Stimulated activated CD8-positive, alpha-beta memory T cell treated with anti-CD3 and anti-CD28 coated beads, Interleukin-12 subunit alpha, Interleukin-12 subunit beta, amount 100 ng/mL, for 4 hours (primary cell): ENCODE measurements around the gene CA4.
"Not testable (repeated sequence)": the region's sequence is repeated elsewhere in the genome, so short reads cannot be mapped to it uniquely, and the experiment has no call there.

Source experiments
- DNase-seq: peaks from one replicate; pipeline ENCODE4 v3.0.0-alpha.2; 2020; ENCODE audit warnings: low read depth

The CA4 gene

DNA sequence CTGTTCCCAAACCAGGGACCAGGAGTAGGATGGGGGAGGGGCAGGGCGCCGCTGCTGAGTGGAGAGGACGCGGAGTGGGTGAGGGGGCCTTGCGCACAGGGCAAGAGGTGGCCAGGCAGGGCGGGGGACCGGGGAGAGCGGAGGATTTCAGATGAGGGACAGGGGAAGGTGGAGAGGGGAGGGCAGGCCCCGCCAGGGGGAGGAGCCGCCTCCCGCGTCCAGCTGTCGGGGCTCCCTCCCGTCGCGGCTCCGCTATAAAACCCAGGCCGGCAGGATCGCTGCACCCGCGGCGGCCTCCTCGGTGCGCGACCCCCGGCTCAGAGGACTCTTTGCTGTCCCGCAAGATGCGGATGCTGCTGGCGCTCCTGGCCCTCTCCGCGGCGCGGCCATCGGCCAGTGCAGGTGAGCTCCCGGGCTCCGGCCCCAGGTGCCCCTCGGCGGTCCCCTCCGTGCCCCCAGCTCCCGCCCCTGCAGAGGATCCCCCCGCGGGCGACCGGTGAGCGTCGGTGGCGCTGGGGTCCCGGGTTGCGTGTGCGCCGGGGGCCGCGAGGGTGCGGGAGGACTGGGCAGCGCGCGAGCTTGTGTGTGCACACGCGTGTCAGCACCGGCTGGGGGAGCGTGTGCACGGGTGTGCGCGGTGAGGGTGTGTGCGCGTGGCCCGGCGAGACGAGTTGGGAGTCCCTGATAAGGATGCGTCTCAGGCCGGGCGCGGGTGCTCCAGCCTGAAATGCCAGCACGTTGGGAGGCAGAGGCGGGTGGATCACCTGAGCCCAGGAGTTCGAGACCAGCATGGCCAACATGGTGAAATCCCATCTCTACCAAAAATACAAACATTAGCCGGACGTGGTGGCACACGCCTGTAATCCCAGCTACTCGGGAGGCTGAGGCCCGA is at the start of gene CA4:
Gene CA4, plus strand, starts transcription at position 283 of the 892 bp plus-strand sequence. Its CDS starts 62 bp downstream, at position 345.
- no peak for DNase-seq

DNA sequence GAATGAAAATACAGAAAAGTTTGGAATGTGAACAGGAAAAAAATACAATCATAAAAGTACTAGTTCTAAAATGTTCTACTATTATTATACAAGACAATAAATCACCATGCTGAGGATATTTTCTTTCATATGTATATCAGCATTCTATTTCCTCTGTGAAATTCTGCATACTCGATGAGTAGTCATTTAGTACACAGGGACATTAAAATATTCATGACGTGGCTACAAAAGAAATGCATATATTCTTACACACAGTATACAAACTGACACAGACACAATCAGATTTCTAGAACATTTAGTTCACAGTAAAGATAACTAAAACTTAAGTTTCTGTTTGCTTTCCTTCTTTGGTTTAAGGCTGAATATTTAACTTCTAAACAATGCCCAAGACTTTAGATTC is 49.2 kb upstream of the CA4 start:
- not testable (repeated sequence) for DNase-seq

GRCh38 chr17:60102015-60102631 is 47.6 kb upstream of the CA4 start:
- DNase-seq, result not testable (repeated sequence)

GRCh38 chr17:60102632-60103096 is 47.1 kb upstream of the CA4 start:
- no peak for DNase-seq

- no peak for DNase-seq
Observed at GRCh38 chr17:60103957-60104356, 45.8 kb upstream of the CA4 start.

GRCh38 chr17:60106340-60107059 is 43.3 kb upstream of the CA4 start:
- no peak for DNase-seq

DNA sequence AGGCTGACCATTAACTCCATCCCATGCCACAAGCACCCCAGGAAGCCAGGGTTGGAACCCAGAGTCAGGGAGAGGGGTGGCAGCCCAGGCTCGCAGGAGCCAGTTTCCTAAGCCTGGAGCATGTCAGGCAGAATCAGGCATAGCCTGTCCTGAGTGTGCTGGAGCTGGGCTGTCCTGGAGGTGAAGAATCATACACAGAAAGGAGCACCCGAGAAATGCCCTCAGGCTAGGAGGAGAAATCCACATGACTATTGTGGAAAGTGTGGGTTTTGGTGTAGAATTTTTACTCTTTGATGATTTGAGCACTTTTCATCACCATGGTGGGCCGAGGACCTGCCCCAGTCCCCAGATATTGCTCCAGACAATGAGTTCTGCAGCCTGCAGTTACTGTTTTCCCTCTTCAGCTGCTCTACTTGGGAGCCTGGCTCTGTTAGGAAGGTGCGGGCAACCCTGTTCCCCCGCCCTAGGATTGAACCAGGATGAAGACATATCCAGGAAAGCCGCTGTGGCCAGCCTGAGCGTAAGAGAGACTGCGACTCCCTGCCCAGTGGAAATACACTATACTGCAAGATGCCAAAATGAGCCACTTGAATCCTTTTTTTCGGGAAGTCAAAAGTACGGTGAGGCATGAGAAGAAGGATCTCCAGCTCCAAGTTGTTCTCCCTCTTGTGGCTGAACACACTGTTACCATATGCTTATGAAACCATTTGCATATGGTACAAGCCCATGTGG is 42.1 kb upstream of the CA4 start:
- no peak for DNase-seq

DNA sequence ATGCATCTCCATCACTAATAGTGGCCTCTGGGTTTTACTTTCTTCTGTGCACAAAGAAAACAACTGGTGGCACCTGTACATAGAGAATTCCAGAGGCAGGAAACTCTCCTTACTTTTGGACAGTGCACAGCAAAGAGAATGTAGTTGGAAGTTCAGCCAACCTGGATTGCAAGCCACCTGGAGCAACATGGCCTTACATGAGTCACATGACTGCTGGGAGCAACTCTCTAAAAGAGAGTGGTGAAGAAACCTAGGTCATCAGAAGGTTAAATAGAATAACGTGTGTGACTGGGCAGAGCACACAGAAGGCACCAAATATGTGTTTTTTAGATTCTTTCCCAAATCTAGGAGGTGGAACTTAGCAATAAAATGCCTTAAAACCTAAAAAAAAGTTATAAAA is 41.5 kb upstream of the CA4 start:
- not testable (repeated sequence) for DNase-seq

- DNase-seq, result no peak
Observed at GRCh38 chr17:60108712-60109111, 41.1 kb upstream of the CA4 start.

DNA sequence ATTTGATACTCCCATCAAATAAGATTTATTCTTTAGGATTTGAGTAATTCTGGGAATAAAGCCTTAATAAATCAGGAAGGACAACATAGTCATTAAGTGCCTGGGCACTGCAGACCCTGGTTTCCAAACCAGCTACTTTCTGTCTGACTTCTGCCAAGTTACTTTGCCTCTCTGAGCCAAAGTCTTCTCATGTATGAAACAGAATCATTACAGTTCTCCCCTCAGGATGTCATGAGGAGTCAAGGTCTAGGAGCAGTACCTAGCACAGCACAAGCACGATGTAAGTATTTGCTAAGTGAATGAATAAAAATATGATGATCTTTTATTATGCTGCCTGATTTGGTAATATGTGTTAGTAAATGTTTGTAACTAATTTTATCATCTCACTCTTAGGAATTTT is 40.6 kb upstream of the CA4 start:
- no peak for DNase-seq

DNA sequence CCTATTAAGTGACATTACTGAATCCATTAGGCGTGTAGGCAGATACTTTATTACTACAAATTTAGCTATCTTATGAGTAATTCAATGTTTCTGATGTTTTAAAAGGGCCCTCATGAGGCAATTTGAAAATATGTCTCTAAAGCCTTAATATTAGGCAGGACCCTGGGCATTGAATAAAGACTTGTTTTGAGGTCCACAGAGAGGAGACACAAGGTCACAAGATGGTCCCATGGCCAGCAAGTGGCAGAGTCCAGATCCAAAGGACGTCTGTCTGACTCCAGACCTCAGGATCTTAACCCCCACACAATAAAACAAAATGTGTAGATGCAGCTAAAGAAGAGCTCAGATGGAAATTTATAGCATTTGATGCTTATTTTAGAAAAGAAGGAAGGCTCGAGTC is 39.2 kb upstream of the CA4 start:
- DNase-seq, result no peak

DNA sequence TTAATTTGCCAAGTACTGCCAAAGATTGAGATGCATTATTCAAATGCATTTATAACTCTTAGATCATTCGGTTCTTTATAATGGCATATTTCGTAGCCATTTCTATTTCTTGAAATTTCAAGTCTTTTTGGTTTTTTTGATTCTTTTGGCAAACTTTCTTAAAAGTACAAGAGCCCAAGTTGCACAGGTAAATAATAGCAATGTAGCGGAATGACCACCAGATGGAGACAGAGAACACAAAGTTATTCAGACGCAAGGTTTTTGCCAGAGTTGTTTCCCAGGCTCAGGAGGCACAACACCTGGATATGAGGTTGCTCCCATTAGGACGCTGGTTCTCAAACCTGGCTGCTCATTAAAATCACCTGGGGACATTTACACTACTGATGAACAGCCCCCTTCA is 38.1 kb upstream of the CA4 start:
- DNase-seq, result not testable (repeated sequence)

- DNase-seq, result not testable (repeated sequence)
Observed at GRCh38 chr17:60115364-60115763, 34.4 kb upstream of the CA4 start.

DNA sequence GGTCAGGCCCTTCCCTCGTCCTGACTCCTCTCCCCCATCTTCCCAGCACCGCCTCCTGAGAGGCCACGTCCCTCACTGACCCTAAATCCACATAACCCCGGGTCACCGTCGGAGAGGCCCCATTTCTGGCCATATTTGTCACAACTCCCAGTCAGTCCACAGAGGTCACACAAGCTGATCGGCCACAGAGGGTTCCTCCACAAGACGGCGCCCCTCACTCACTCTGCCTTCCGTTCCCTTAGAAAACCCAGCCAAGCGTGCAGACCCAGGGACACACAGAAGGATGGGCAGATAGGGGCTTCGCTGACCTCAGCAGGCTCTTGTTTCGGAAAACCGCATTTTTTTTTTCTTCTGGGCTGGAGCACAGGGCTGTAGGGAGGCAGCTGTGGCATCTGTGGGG is 33.6 kb upstream of the CA4 start:
- not testable (repeated sequence) for DNase-seq

GRCh38 chr17:60119162-60119561 is 30.6 kb upstream of the CA4 start:
- DNase-seq, result not testable (repeated sequence)

GRCh38 chr17:60119807-60120748 is 29.7 kb upstream of the CA4 start:
- DNase-seq, result not testable (repeated sequence)

DNA sequence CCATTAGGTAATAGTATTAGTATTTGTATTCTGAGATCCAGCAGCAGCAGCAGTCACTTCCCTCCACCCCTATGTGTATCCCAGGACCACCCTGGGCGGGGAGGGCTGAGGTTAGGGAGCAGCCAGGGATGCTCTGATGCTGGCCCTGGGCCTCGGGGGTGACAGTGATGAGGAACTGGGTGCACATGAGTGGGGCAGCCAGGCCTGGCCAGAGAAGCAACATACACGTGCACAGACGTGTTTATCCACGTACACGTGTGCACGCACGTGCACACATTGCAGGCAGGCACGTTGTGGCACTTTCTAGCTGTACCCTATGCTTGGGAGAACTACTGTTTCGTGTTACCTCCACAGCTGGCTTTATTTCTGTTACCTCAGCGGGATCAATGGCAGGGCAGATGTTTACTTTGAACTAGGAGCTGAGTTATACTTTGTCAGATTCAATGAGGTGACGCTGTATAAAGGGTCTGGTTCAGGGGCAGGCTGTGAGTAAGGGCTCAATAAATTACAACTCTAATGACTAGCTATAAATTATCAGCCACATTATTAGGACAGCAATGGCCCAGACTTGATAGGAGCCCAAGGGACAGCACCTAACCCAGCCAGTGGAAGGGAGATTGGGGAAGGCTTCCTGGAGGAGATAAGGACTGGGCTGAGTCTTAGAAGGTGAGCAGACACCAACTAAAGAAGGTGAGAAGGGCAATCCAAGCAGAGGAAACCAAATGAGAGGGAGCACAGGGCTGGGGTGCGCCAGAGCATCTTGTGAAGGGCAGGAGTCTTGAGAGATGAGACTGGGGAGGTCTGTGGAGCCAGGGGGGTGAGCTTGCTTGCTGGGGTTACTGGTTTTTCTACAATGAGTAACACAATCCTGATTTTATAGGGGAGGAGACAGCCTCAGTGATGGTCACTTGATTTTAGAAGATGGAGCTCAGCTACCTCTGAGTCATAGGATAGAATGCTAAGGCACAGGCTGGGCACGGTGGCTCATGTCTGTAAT is 22.4 kb upstream of the CA4 start:
- no peak for DNase-seq

GRCh38 chr17:60128171-60128859 is 21.5 kb upstream of the CA4 start:
- DNase-seq, result no peak

- no peak for DNase-seq
Observed at GRCh38 chr17:60129164-60129563, 20.6 kb upstream of the CA4 start.
